SU-DHL-6 (cell line): Measurements from ENCODE around the gene F8A3.
"Not testable (repeated sequence)": the region's sequence is repeated elsewhere in the genome, so short reads cannot be mapped to it uniquely, and the experiment has no call there.

Experiments
- EZH2phosphoT487 ChIP-seq: fragments of 200-600 bp; sonication (generic), shearing (Covaris generic); conservative IDR thresholded peaks from 2 replicates; pipeline ENCODE4 v1.6.1; 2018; ENCODE audit warnings: mild to moderate bottlenecking, antibody characterized with exemption, low read length, moderate library complexity, mixed read lengths
- TF ChIP-seq, protein P1 (sequence below): fragments of 200-600 bp; sonication (generic); IDR thresholded peaks from one replicate; pipeline ENCODE4 v1.5.1; 2017; ENCODE audit warnings: antibody characterized with exemption, mild to moderate bottlenecking, low read length, moderate library complexity; ENCODE audit not compliant: insufficient read depth, poor library complexity, severe bottlenecking

DNA sequence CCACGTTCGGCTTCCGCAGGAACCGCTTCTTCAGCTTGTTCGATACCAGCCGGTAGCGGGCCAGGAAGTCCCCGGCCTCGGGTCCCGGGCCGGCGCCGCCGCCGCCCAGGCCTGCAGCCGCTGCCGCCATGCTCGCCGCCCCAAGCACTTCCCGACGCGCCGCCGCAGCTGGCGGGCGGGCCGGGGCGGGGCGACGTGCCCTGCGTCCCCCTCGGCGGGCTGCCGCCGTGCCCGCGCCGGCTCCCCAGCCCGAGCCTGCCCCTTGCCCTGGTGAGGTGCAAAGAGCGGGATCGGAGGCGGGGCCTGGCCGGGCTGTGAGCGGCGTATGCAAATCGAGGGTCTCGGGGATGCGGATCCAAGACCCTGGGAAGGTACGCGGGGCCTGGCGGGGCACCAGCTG, at the start of gene F8A3:
- TF ChIP-seq, protein P1, sequence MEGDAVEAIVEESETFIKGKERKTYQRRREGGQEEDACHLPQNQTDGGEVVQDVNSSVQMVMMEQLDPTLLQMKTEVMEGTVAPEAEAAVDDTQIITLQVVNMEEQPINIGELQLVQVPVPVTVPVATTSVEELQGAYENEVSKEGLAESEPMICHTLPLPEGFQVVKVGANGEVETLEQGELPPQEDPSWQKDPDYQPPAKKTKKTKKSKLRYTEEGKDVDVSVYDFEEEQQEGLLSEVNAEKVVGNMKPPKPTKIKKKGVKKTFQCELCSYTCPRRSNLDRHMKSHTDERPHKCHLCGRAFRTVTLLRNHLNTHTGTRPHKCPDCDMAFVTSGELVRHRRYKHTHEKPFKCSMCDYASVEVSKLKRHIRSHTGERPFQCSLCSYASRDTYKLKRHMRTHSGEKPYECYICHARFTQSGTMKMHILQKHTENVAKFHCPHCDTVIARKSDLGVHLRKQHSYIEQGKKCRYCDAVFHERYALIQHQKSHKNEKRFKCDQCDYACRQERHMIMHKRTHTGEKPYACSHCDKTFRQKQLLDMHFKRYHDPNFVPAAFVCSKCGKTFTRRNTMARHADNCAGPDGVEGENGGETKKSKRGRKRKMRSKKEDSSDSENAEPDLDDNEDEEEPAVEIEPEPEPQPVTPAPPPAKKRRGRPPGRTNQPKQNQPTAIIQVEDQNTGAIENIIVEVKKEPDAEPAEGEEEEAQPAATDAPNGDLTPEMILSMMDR, result not testable (repeated sequence)
- TF ChIP-seq EZH2phosphoT487, result not testable (repeated sequence)
